Renal cortex interstitium (tissue), 11 donors: Measurements from ENCODE around the gene GLI3. TPM values are rescaled to one million over a fixed set of nuclear protein-coding genes. Genes with fewer than 3 reads are reported as not detected.
A peak's percentile ranks its signal among the peaks of the same experiment; 100 is the strongest.

Experiments
- DNase-seq, 11 donors: peaks; one replicate each; pipeline ENCODE4 v3.0.0-alpha.2; 2013; ENCODE audit warnings: low read depth in 9 of 11, low spot score in 4 of 11; ENCODE audit errors: extremely low read depth in 1 of 11
- polyA plus RNA-seq, 3 donors: library from polyadenylated mRNA; unstranded; fragments of 120-200 nt; gene quantifications; one replicate each; pipeline ENCODE4 v1.2.1, GENCODE V29; 2013; ENCODE audit not compliant: insufficient read length in 3 of 3

Gene GLI3
- polyA plus RNA-seq, 3 donors, result 15.1 to 17.7 (median 16.2) TPM

GRCh38 chr7:42192066-42192465, 44.9 kb downstream of the GLI3 start:
- DNase-seq, result no peak

- no peak for DNase-seq
Measured at GRCh38 chr7:42189535-42189934, 47.5 kb downstream of the GLI3 start.

GRCh38 chr7:42186151-42186550, 50.9 kb downstream of the GLI3 start:
- no peak for DNase-seq

- no peak for DNase-seq
Measured at GRCh38 chr7:42185726-42186125, 51.3 kb downstream of the GLI3 start.

- no peak for DNase-seq
Measured at GRCh38 chr7:42183547-42183946, 53.5 kb downstream of the GLI3 start.

GRCh38 chr7:42181566-42181965, 55.4 kb downstream of the GLI3 start:
- DNase-seq, result no peak

GRCh38 chr7:42180806-42181205, 56.2 kb downstream of the GLI3 start:
- DNase-seq, result no peak

- no peak for DNase-seq
Measured at GRCh38 chr7:42176724-42177101, 60.3 kb downstream of the GLI3 start.

GRCh38 chr7:42175834-42176723, 60.9 kb downstream of the GLI3 start:
- DNase-seq, result no peak

- peak in 7 of 11 donors; percentile 47 to 81 (median 75) for DNase-seq
Measured at GRCh38 chr7:42174391-42174912, 62.6 kb downstream of the GLI3 start.

GRCh38 chr7:42170724-42171123, 66.3 kb downstream of the GLI3 start:
- DNase-seq, result no peak

GRCh38 chr7:42168512-42168911, 68.5 kb downstream of the GLI3 start:
- no peak for DNase-seq

GRCh38 chr7:42167631-42168236, 69.3 kb downstream of the GLI3 start:
- no peak for DNase-seq

GRCh38 chr7:42167206-42167605, 69.8 kb downstream of the GLI3 start:
- DNase-seq, result no peak

- DNase-seq, result no peak
Measured at GRCh38 chr7:42164881-42165428, 72.1 kb downstream of the GLI3 start.

GRCh38 chr7:42162560-42163325, 74.3 kb downstream of the GLI3 start:
- no peak for DNase-seq

- no peak for DNase-seq
Measured at GRCh38 chr7:42161719-42162118, 75.3 kb downstream of the GLI3 start.

GRCh38 chr7:42161110-42161509, 75.9 kb downstream of the GLI3 start:
- no peak for DNase-seq

GRCh38 chr7:42159130-42159529, 77.9 kb downstream of the GLI3 start:
- no peak for DNase-seq
